Ecto neural progenitor cell (in vitro differentiated cells): ENCODE results near the gene GAB2.

Experiments used
- DNase-seq: peaks from one replicate; pipeline ENCODE4 v3.0.0-alpha.2; 2018; ENCODE audit warnings: low spot score

Gene GAB2

DNA sequence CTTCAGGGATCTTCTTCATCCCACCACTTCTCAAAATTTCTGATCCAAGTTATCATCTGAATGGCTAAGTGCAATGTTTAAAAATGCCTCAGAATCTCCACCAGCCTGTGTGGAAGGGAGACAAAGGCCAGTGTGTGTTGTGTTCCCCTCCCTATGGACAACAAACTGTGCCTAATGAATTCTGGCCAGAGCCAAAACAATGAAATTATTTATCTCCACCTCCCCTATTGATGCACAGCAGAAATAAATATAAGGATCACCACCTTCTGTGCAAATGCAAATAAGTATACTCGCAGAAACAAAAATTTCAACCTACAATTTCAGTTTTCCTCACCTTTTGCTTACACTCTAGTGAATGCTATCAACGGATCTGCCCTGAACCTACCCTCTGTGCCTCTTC lies 75.8 kb downstream of the GAB2 start:
- DNase-seq: no peak

- DNase-seq: no peak
Measured at GRCh38 chr11:78340530-78340929, 77.1 kb downstream of the GAB2 start.

DNA sequence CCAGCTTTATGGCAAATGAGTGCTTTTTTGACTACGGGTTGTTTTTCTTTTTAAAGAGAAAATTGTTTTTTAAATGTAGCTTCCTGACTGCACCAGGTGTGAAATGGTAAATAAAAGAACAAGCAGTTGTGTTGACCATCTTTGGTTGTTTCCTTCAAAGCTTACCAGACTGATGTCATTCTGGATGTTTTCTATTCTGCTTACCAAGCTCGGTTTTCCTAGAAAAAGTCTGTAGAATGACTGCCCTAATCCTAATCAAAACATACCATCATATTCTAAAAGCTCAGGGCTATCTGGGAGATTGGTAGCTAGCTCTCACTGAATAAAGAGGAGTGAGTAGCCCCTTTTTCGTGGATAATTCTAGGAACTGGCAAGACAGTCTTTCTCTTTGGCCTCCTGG lies 77.7 kb downstream of the GAB2 start:
- DNase-seq: no peak

- DNase-seq: no peak
Measured at GRCh38 chr11:78339483-78339882, 78.1 kb downstream of the GAB2 start.

DNA sequence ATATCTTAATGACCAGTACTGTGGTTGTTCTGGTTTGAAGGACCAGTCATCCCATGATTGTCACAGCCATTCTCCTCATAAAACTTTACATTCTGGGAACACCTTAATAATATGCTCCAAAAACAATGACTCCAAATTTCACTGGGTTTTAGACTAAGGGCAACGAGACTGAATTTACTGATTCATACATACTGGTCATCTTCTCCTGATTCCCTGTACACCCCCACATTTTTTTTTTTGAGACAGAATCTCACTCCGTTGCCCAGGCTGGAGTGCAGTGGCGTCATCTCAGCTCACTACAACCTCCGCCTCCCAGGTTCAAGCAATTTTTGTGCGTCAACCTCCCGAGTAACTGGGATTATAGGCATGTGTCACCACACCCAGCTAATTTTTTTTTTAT lies 78.9 kb downstream of the GAB2 start:
- no peak for DNase-seq

- DNase-seq: no peak
Measured at GRCh38 chr11:78338138-78338537, 79.5 kb downstream of the GAB2 start.

- DNase-seq: no peak
Measured at GRCh38 chr11:78337554-78337924, 80.1 kb downstream of the GAB2 start.

GRCh38 chr11:78336877-78337553 lies 80.6 kb downstream of the GAB2 start:
- no peak for DNase-seq

DNA sequence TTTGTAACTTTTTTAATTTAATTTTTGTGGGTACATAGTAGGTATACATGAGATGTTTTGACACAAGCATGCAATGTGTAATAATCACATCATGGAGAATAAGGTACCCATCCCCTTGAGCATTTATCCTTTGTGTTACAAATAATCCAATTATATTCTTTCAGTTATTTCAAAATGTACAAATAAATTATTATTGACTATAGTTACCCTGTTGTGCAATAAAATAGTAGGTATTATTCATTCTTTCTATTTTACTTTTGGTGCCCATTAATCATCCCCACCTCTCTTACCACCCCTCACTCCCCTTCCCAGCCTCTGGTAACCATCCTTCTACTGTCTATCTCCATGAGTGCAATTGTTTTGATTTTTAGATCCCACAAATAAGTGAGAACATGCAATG lies 83.5 kb downstream of the GAB2 start:
- no peak for DNase-seq

- no peak for DNase-seq
Measured at GRCh38 chr11:78332872-78333271, 84.7 kb downstream of the GAB2 start.

- no peak for DNase-seq
Measured at GRCh38 chr11:78332174-78332866, 85.3 kb downstream of the GAB2 start.

DNA sequence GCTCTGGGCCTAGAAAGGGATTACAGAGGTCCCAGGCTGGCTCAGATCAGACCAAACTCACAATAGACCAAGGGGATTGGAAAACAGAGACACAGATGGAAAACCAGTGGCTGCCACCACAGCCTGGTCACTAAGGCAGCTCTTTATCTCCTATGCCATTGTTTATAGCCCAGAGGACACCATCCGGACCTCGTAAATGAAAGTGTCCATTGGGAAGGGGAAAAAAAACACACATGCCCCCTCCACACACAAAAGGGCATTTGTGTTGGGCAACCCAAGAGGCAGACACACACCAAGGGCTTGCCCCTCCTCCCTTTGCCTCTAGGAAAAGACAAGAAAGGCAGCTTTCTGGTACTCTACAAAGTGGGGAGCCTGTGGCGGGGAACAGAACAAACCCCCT lies 85.9 kb downstream of the GAB2 start:
- DNase-seq: no peak

- no peak for DNase-seq
Measured at GRCh38 chr11:78330361-78330760, 87.3 kb downstream of the GAB2 start.

- no peak for DNase-seq
Measured at GRCh38 chr11:78327945-78328344, 89.7 kb downstream of the GAB2 start.

DNA sequence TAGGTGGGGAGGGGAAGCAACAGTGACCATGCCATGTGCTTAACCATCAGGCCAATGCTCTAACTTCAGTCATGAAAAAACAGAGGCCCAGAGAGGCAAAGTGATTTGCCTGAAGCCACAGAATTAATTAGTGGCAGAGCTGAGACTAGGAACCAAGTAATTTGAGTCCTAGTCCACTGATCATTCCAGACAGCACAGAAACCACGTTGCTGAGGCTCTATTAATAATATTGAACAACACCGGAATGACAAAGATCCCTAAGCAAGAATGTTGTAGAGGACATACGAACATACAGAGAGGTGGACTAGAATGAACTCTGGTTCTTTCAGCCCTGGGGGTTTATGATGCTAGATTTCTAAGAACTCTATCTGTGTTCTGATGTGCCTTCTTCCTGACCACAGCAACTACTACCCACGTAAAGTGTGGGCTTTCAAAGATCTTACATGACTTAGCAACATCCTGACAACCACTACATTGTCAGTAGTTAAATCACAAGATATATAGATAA lies 92.3 kb downstream of the GAB2 start:
- DNase-seq: no peak

DNA sequence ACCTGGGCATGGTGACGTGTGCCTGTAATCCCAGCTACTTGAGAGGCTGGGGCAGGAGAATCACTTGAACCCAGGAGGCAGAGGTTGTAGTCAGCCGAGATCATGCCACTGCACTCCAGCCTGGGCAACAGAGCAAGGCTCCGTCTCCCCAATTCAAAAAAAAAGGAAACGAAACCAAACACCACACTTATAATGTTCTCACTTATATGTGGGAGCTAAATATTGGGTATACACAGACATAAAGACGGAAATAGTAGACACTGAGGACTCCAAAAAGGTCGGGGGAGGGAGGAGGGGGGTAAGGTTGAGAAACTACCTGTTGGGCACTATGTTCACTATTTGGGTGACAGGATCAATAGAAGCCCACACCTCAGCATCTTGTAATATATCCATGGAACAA lies 94.3 kb downstream of the GAB2 start:
- no peak for DNase-seq

DNA sequence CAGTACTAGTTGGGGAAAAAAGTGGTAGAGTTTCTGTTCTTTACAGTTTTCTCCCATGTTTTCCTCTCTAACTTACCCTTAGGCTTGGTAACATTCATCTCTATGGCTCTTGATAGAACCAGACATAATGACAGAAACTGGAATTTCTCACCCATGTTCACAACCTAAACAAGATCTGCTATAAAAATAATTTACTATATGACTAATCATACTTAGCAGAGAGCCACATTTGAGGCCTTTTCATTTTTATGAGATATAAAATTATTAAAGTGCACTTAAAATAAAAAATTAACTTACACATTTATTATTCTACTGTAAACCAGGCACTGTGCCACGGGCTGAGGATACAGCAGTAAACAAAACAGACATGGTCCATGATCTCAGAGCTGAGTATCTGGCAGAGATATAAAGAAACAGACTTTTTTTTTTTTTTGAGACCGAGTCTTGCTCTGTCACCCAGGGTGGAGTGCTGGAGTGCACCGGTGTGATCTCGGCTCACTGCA lies 98.1 kb downstream of the GAB2 start:
- no peak for DNase-seq

DNA sequence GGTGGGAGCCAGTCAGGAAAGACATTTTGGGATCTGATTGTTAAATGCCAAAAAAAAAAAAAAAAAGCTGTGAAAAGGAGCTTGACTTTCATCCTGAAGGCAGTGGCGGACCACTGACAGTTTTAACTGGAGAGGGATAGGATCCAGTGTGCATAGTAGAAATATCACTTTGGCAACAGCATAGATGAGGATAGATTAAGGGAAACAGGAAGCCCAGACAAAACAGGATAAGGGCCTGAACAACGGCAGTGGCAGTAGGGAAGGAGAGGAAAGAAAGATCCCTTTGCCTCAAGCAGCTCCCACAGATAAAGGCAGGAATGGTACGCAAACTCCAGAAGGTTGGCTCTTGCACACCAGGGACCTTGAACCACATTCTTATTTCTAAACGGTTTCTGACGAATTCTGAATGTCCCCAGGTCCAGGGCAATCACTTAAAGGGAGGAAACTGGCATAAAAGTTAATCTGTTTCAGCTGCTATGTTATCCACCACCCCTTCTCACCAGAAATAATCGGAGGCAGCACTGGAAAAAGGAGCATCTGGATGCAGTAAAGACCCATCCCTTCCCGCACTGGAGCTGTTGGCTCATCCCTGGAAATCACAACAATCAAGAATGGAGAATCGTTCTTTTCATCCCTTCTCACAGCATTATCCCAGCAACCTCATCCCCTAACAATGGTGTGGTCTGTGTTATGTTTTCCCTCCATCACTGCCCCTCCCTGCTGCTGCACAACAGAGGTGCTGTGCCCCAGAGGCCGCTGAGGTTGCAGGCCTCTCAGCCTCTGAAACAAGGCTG lies 99.1 kb downstream of the GAB2 start:
- no peak for DNase-seq

DNA sequence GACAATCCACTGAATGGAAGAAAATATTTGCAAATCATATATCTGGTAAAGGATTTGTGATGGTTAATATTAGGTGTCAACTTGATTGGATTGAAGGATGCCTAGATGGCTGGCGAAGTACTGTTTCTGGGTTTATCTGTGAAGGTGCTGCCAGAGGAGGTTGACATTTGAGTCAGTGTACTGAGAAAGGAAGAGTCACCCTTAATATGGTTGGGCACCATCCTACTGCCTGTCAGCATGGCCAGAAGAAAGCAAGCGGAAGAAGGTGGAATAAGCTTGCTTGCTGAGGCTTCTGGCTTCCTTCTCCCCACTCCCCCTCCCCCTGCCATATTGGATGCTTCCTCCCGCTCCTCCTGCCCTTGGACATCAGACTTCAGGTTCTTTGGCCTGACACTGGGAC lies 101.9 kb downstream of the GAB2 start:
- no peak for DNase-seq

GRCh38 chr11:78314762-78315161 lies 102.9 kb downstream of the GAB2 start:
- no peak for DNase-seq

DNA sequence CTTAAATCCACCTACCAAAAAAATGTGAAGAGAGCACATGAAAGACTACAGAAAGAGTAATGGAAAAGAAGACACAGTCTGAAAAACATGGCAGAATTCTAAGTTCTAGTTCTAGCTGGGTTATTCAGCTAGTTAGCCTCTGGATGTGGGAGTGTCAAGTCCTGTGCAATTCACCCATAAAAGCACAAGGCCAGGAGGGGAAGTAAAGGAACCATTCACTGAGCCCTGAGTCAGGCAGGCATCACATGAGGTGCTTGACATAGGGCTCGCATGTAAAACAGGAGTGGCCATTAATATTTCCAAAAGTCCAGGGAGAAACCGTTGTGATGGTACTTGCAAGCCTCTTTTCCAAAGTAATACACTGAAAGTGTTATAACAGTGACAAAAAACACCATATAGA lies 103.7 kb downstream of the GAB2 start:
- DNase-seq: no peak

- DNase-seq: no peak
Measured at GRCh38 chr11:78313181-78313795, 104.3 kb downstream of the GAB2 start.
